CD14-positive monocyte (primary cell): ENCODE data around the gene C1orf105. TPM values are rescaled to one million over a fixed set of nuclear protein-coding genes. Genes with fewer than 3 reads are reported as not detected.

Experiments
- DNase-seq, 3 donors: peaks; one replicate each; pipeline ENCODE4 v3.0.0-alpha.2; 2011 to 2022
- H2AFZ ChIP-seq: 2 replicates; pipeline ENCODE4 v1.6.0; 2012; ENCODE audit warnings: mild to moderate bottlenecking, low read depth, low read length, inconsistent platforms; ENCODE audit not compliant: insufficient read depth, poor library complexity, severe bottlenecking
- H3K27ac ChIP-seq, 2 donors: 1 replicate in 1 of 2; 2 replicates in 1 of 2; pipeline ENCODE4 v1.5.1; 2012 to 2013; ENCODE audit warnings: low read length in 2 of 2, control low read depth in 1 of 2, inconsistent platforms in 1 of 2, low read depth in 1 of 2, mild to moderate bottlenecking in 1 of 2
- H3K27me3 ChIP-seq, 2 donors: one replicate each; pipeline versions ENCODE4 v1.6.0 to v1.6.1; 2011 to 2013; ENCODE audit warnings: low read length in 2 of 2; ENCODE audit not compliant: control insufficient read depth in 2 of 2, insufficient read depth in 2 of 2
- H3K36me3 ChIP-seq, 2 donors: replicated peaks in 1 of 2; 1 replicate in 1 of 2; 2 replicates in 1 of 2; pipeline versions ENCODE4 v1.5.1 to v1.6.1; 2012 to 2013; ENCODE audit warnings: low read length in 2 of 2, control low read depth in 1 of 2, inconsistent platforms in 1 of 2, mild to moderate bottlenecking in 1 of 2; ENCODE audit not compliant: insufficient read depth in 2 of 2, control insufficient read depth in 1 of 2
- H3K4me1 ChIP-seq, 2 donors: 1 replicate in 1 of 2; 2 replicates in 1 of 2; pipeline versions ENCODE4 v1.5.1 to v1.6.1; 2012 to 2013; ENCODE audit warnings: low read length in 2 of 2, control low read depth in 1 of 2, inconsistent platforms in 1 of 2, mild to moderate bottlenecking in 1 of 2, moderate library complexity in 1 of 2; ENCODE audit not compliant: insufficient read depth in 2 of 2, control insufficient read depth in 1 of 2
- H3K4me2 ChIP-seq: replicated peaks from 2 replicates; pipeline ENCODE3; 2012; ENCODE audit warnings: low read length, moderate library complexity, mild to moderate bottlenecking; ENCODE audit not compliant: poor library complexity, severe bottlenecking; ENCODE audit errors: extremely low read depth
- H3K4me3 ChIP-seq, 3 experiments: fragments of 200-600 bp in 1 of 3; sonication (generic) in 1 of 3; replicated peaks in 1 of 3; 1 replicate in 2 of 3; 2 replicates in 1 of 3; pipeline ENCODE4 v1.5.1; 2011 to 2013; ENCODE audit warnings: low read length in 3 of 3, mild to moderate bottlenecking in 3 of 3, control low read depth in 2 of 3, low read depth in 2 of 3, inconsistent platforms in 1 of 3, moderate library complexity in 1 of 3
- H3K79me2 ChIP-seq: 2 replicates; pipeline ENCODE4 v1.6.0; 2012; ENCODE audit warnings: mild to moderate bottlenecking, control low read depth, inconsistent platforms, low read length, moderate library complexity; ENCODE audit not compliant: insufficient read depth
- H3K9ac ChIP-seq: 2 replicates; pipeline ENCODE4 v1.6.0; 2017; ENCODE audit warnings: low read length, mild to moderate bottlenecking; ENCODE audit not compliant: insufficient read depth, poor library complexity, severe bottlenecking
- H3K9me3 ChIP-seq, 2 donors: replicated peaks in 1 of 2; 1 replicate in 1 of 2; 2 replicates in 1 of 2; pipeline versions ENCODE4 v1.5.1 to v1.6.1; 2012 to 2013; ENCODE audit warnings: low read length in 2 of 2, control low read depth in 1 of 2; ENCODE audit not compliant: control insufficient read depth in 1 of 2, insufficient read depth in 1 of 2
- H4K20me1 ChIP-seq: 2 replicates; pipeline ENCODE4 v1.6.0; 2012; ENCODE audit warnings: mild to moderate bottlenecking, low read length, control low read depth, moderate library complexity; ENCODE audit not compliant: insufficient read depth
- H3K27ac Mint-ChIP-seq, 7 donors: one replicate each; pipeline ENCODE4 v1.8.0; 2020; ENCODE audit warnings: mild to moderate bottlenecking in 7 of 7, mixed read lengths in 7 of 7, moderate library complexity in 6 of 7, inconsistent platforms in 2 of 7
- H3K27me3 Mint-ChIP-seq, 3 donors: one replicate each; pipeline ENCODE4 v1.8.0; 2021 to 2022; ENCODE audit warnings: low read depth in 3 of 3, mild to moderate bottlenecking in 3 of 3, mixed read lengths in 3 of 3, moderate library complexity in 3 of 3, inconsistent platforms in 1 of 3
- H3K36me3 Mint-ChIP-seq, 2 donors: one replicate each; pipeline ENCODE4 v1.8.0; 2020; ENCODE audit warnings: mixed read lengths in 2 of 2, inconsistent platforms in 1 of 2, mild to moderate bottlenecking in 1 of 2
- H3K4me1 Mint-ChIP-seq: one replicate; pipeline ENCODE4 v1.8.0; 2020; ENCODE audit warnings: mild to moderate bottlenecking, mixed read lengths
- H3K4me3 Mint-ChIP-seq, 2 donors: one replicate each; pipeline ENCODE4 v1.8.0; 2020; ENCODE audit warnings: mild to moderate bottlenecking in 2 of 2, mixed read lengths in 2 of 2, moderate library complexity in 1 of 2
- H3K9me3 Mint-ChIP-seq, 7 donors: one replicate each; pipeline ENCODE4 v1.8.0; 2020 to 2022; ENCODE audit warnings: mixed read lengths in 7 of 7, mild to moderate bottlenecking in 6 of 7, moderate library complexity in 6 of 7, inconsistent platforms in 2 of 7
- WGBS: methylation state at CpG from one replicate; pipeline ENCODE4 v1.1.5; 2013; ENCODE audit warnings: missing lambda C conversion rate; ENCODE audit not compliant: insufficient coverage; 5-methylcytosine and 5-hydroxymethylcytosine counted together
- intact Hi-C, 2 donors: fragments of 100-400 bp; cut with micrococcal nuclease; formaldehyde crosslinking; loops; one replicate each; pipeline versions ENCODE4 v1.15.0 to v1.15.1; 2023
- polyA plus RNA-seq, 3 donors: library from polyadenylated mRNA; depleted of rRNA in 1 of 3; unstranded in 2 of 3; stranded (reverse) in 1 of 3; fragments of 300-500 nt in 2 of 3; fragments of >200 nt in 1 of 3; fragmentation: Illumina TruSeq in 2 of 3; gene quantifications; 1 replicate in 2 of 3; 2 replicates in 1 of 3; pipeline ENCODE4 v1.2.3, GENCODE V29; 2012 to 2021
- TF ChIP-seq, protein P1 (sequence below): fragments of 200-600 bp; IDR thresholded peaks from one replicate; pipeline ENCODE4 v1.8.0; 2022; ENCODE audit warnings: antibody characterized with exemption, mild to moderate bottlenecking

The C1orf105 gene
- polyA plus RNA-seq, 3 donors, result not detected

GRCh38 chr1:172384656-172385055 lies 35.8 kb upstream of the C1orf105 start:
- no CpG with 5 or more reads among the region's 1 CpG for WGBS
- intact Hi-C loops, result no loop called here
- H3K4me2 ChIP-seq, result no peak overlapping the region

GRCh38 chr1:172386046-172386445 lies 34.4 kb upstream of the C1orf105 start:
- Histone ChIP-seq H3K27ac (no peak overlapping the region), H3K4me1 (no peaks in the 10 kb centered on the region), H3K4me3 (no peak overlapping the region), H3K79me2 (no peaks in the 10 kb centered on the region), H3K36me3 (no peaks in the 10 kb centered on the region), H3K27me3 (no peaks in the 10 kb centered on the region), H3K9ac (no peak overlapping the region), H3K4me2 (no peak overlapping the region), H3K9me3 (no peaks in the 10 kb centered on the region), H4K20me1 (no peaks in the 10 kb centered on the region), H2AFZ (no peak overlapping the region)
- H3K27me3 Mint-ChIP-seq, result peaks cover 0 to 3% (median 2%) of the 10 kb centered on the region in 3 donors
- intact Hi-C loops, result no loop called here
- WGBS, result no CpG with 5 or more reads among the region's 2 CpGs
- H3K27ac Mint-ChIP-seq, result no peak overlapping the region
- H3K9me3 Mint-ChIP-seq, result peaks cover 0 to 3% (median 0%) of the 10 kb centered on the region in 7 donors
- H3K36me3 Mint-ChIP-seq, result peaks cover 0 to 3% of the 10 kb centered on the region in 2 donors
- TF ChIP-seq, protein P1, sequence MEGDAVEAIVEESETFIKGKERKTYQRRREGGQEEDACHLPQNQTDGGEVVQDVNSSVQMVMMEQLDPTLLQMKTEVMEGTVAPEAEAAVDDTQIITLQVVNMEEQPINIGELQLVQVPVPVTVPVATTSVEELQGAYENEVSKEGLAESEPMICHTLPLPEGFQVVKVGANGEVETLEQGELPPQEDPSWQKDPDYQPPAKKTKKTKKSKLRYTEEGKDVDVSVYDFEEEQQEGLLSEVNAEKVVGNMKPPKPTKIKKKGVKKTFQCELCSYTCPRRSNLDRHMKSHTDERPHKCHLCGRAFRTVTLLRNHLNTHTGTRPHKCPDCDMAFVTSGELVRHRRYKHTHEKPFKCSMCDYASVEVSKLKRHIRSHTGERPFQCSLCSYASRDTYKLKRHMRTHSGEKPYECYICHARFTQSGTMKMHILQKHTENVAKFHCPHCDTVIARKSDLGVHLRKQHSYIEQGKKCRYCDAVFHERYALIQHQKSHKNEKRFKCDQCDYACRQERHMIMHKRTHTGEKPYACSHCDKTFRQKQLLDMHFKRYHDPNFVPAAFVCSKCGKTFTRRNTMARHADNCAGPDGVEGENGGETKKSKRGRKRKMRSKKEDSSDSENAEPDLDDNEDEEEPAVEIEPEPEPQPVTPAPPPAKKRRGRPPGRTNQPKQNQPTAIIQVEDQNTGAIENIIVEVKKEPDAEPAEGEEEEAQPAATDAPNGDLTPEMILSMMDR, result no peak
- no peak overlapping the region for H3K4me3 Mint-ChIP-seq
- H3K4me1 Mint-ChIP-seq, result peaks cover under 1% of the 10 kb centered on the region
- DNase-seq, result no peak

More at GRCh38 chr1:172384656-172385055, 35.8 kb upstream of the C1orf105 start:
- H3K9ac ChIP-seq, result no peak overlapping the region
- TF ChIP-seq, protein P1, result no peak
- no peak overlapping the region for H3K4me3 ChIP-seq
- no peaks in the 10 kb centered on the region for H3K27me3 ChIP-seq
- H3K4me1 ChIP-seq, result no peaks in the 10 kb centered on the region
- H3K9me3 Mint-ChIP-seq, result peaks cover 0 to 3% (median 0%) of the 10 kb centered on the region in 7 donors
- peaks cover 0 to 3% of the 10 kb centered on the region in 2 donors for H3K36me3 Mint-ChIP-seq
- H4K20me1 ChIP-seq, result no peaks in the 10 kb centered on the region
- no peaks in the 10 kb centered on the region for H3K79me2 ChIP-seq
- H3K4me1 Mint-ChIP-seq, result peaks cover 7% of the 10 kb centered on the region
- DNase-seq, result no peak
- H3K27me3 Mint-ChIP-seq, result peaks cover 0 to 3% (median under 1%) of the 10 kb centered on the region in 3 donors
- no peaks in the 10 kb centered on the region for H3K9me3 ChIP-seq
- H3K36me3 ChIP-seq, result no peaks in the 10 kb centered on the region
- no peak overlapping the region for H3K4me3 Mint-ChIP-seq
- H3K27ac ChIP-seq, result no peak overlapping the region
- H2AFZ ChIP-seq, result no peak overlapping the region
- H3K27ac Mint-ChIP-seq, result no peak overlapping the region
